A673 (cell line): Measurements from ENCODE around the gene PACS2.

Experiments used
- CTCF ChIP-seq: fragments of 300-800, 200-600 bp; sonication (generic); conservative IDR thresholded peaks from 2 replicates; pipeline ENCODE4 v1.5.1; 2017; ENCODE audit warnings: low read depth, mild to moderate bottlenecking, antibody characterized with exemption, low read length, moderate library complexity, mixed read lengths
- EZH2 ChIP-seq: fragments of 200-600 bp; sonication (generic); IDR thresholded peaks from 2 replicates; pipeline ENCODE4 v1.6.1; 2017; ENCODE audit warnings: borderline replicate concordance, low read depth, mild to moderate bottlenecking, mixed read lengths, antibody characterized with exemption, low read length; ENCODE audit not compliant: poor library complexity, severe bottlenecking

GRCh38 chr14:105356927-105357326 lies 42.4 kb downstream of the PACS2 start:
- TF ChIP-seq CTCF (no peak), EZH2 (no peak)
